GM12873 (cell line): ENCODE results near the gene ARL15.

Experiments used
- TF ChIP-seq, protein P1 (sequence below): IDR thresholded peaks from 2 replicates; pipeline ENCODE4 v1.5.1; 2012; ENCODE audit warnings: low read depth, mild to moderate bottlenecking, moderate library complexity, low read length, control low read depth; ENCODE audit not compliant: insufficient read depth; ENCODE audit errors: missing control alignments

The ARL15 gene

GRCh38 chr5:53965459-53965858 is 344.9 kb downstream of the ARL15 start:
- TF ChIP-seq, protein P1, sequence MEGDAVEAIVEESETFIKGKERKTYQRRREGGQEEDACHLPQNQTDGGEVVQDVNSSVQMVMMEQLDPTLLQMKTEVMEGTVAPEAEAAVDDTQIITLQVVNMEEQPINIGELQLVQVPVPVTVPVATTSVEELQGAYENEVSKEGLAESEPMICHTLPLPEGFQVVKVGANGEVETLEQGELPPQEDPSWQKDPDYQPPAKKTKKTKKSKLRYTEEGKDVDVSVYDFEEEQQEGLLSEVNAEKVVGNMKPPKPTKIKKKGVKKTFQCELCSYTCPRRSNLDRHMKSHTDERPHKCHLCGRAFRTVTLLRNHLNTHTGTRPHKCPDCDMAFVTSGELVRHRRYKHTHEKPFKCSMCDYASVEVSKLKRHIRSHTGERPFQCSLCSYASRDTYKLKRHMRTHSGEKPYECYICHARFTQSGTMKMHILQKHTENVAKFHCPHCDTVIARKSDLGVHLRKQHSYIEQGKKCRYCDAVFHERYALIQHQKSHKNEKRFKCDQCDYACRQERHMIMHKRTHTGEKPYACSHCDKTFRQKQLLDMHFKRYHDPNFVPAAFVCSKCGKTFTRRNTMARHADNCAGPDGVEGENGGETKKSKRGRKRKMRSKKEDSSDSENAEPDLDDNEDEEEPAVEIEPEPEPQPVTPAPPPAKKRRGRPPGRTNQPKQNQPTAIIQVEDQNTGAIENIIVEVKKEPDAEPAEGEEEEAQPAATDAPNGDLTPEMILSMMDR: no peak

GRCh38 chr5:53963958-53964357 is 346.4 kb downstream of the ARL15 start:
- TF ChIP-seq, protein P1: no peak

DNA sequence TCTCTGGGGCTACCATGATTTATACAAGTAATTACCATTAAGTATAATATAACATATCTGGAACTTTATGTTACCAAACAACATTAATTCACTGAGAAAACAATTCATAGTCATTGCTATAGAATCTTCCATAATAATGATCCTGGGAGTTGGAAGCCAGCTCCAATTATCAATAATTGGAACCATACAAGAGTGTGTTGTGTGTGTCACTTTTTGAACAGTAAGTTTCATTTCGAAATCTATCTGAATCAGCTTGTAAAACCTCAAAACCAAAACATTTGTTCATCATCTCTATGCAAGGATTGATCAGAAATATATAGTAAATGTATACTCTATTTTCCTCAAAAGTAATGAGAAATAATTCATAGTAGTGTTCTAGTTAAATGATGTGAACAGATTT is 348.1 kb downstream of the ARL15 start:
- TF ChIP-seq, protein P1: no peak

DNA sequence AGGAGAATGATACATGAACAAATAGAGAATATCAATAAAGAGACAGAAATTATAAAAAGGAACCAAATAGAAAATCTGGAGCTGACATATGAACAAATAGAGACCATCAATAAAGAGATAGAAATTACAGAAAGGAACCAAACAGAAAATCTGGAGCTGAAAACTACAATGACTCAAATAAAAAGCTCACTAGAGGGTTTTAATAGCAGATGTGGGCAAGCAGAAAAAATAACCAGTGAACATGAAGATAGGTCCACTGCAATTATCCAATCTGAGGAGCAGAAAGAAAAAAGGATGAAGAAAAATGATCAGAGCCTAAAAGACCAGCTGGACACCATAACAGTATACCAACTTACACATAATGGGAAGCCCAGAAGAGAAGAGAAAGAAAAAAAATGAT is 353.7 kb downstream of the ARL15 start:
- TF ChIP-seq, protein P1: no peak

- TF ChIP-seq, protein P1: no peak
Observed at GRCh38 chr5:53956196-53956595, 354.2 kb downstream of the ARL15 start.

GRCh38 chr5:53950621-53951020 is 359.8 kb downstream of the ARL15 start:
- TF ChIP-seq, protein P1: no peak

DNA sequence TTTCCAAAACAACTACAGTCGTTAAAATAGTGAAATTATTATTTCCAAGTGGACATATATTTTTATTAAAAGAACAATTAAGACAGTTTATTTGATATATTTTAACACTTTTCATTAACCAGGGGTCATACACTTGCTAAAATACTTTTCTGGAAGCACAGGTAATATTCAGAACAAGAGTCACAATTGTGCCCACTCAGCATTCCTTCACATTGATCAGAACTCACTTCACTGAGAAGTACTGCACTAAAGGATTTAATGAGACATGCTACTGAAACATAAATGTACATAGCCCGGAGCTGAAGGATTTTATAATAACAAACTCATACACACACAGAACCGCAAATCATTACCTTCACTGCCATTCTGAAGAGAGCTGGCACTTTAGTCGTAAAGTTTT is 361.8 kb downstream of the ARL15 start:
- TF ChIP-seq, protein P1: no peak
